NCI-H748 treated with DMSO at 0.1 percent for 48 hours (cell line): Measurements from ENCODE around the gene GOLGA6L9.
"Not testable (repeated sequence)": the region's sequence is repeated elsewhere in the genome, so short reads cannot be mapped to it uniquely, and the experiment has no call there.

Experiments
- DNase-seq: peaks from one replicate; lab custom pipeline; 2025; lab: John Stamatoyannopoulos, UW

The GOLGA6L9 gene, protein sequence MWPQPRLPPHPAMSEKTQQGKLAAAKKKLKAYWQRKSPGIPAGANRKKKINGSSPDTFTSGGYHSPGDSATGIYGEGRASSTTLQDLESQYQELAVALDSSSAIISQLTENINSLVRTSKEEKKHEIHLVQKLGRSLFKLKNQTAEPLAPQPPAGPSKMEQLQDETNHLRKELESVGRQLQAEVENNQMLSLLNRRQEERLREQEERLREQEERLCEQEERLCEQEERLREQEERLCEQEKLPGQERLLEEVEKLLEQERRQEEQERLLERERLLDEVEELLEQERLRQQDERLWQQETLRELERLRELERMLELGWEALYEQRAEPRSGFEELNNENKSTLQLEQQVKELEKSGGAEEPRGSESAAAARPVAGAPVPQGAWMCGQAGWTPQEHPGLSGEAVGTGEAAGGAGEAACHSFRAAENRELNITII

DNA sequence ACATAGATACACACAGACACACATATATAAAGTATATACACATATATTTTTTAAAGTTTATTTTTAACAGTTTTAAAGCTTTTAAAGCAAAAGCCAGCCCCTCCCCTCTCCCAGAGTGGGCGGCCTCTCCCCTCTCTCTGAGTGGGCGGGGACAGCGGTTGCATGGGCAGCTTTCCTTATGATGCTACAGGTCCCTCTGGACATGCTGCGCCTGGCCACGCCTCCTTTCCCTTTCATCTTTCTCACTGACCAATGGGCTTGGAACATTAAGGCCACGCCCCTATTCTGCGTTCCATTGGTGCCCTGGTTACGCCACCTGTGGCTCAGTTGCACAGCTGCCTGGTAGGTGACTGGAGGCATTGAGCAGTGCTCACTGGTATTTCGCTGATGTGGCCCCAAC is at the start of gene GOLGA6L9:
Gene GOLGA6L9, plus strand, starts transcription at position 124 of the 400 bp plus-strand sequence. Its CDS starts 264 bp downstream, at position 388.
- not testable (repeated sequence) for DNase-seq

DNA sequence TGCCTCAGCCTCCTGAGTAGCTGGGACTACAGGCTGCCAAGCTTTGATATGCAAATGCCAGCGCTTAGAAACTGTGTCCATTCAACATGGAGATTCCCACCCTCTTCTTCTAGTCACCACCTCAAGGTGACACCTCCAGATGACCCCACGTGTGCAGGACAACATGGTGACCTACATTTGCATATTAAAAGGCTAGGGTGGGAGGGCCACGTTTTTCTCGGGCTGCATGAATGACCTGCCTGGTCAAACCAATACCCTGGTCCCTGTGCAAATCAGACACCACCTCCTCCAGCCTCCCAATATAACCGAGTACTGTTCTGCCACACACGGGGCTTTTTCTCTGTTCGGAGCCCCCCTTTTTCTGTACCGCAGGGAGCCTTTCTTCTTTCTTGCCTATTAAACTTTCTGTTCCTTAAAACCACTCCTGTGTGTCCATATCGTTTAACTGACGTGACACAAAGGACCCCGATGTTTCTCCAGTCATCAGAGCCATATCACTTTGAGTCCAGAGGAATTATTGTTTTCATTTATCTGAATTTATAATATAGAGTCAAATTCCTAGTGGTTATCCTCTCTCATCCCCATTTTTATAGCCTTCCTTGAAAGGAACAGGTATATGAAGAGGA is 48.2 kb upstream of the GOLGA6L9 start:
- DNase-seq: not testable (repeated sequence)

DNA sequence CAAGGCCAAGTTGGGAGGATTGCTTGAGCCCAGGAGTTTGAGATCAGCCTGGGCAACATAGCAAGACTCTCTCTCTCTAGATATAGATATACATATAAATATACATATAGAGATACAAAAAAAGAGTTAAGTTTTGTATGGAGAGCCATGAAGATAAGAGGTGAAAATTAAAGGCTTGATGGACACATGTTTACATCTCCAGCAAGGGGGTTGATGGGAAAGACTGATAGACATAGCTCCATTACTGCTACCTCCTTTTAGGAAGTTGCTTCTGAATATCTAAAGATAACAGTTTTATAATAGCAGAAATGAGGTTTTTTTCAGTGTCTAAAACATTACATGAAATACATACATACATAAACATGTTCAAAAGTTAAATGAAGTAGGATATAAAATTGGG is 42.4 kb upstream of the GOLGA6L9 start:
- DNase-seq: not testable (repeated sequence)

DNA sequence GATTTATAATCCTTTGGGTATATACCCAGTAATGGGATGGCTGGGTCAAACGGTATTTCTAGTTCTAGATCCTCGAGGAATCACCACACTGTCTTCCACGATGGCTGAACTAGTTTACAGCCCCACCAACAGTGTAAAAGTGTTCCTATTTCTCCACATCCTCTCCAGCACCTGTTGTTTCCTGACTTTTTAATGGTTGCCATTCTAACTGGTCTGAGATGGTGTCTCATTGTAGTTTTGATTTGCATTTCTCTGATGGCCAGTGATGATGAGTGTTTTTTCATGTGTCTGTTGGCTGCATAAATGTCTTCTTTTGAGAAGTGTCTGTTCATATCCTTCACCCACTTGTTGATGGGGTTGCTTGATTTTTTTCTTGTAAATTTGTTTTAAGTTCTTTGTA is 39.5 kb upstream of the GOLGA6L9 start:
- DNase-seq: not testable (repeated sequence)

DNA sequence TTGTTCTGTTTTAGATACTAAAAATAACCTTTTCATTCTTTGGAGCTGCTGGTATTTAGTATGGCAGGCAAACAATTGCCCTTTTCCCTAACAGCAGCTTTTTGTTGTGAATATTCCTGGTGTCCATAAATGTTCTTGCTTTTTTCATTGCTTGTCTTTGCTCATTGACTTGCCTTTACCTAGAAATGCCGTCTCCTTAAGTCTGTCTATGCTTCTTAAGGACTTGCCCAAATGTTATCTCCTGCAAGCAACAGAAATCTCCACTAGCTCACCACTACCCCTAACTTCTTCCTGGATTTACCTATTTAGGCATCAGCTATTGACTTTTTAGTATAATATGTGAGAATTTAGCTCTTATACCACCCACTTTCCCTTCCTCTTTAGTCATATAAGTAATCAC is 37.5 kb upstream of the GOLGA6L9 start:
- not testable (repeated sequence) for DNase-seq

DNA sequence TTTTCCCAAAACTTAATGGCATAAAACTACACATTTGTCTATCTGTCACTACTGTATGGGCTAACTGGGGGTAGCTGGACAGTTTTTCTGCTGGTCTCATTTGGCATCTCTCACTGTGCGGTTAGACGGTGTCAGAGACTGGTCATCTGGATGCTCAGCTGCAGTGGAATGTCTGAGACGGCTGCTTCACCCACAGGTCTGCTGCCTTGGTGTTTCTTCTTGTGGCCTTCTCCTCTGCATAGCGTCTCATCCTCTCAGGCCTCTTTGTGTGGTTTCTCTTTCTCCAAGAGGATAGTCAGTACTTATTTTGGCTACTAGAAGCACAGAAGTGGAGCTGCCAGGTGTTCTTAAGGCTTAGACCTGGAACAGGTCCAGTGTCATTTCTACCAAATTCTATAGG is 35.9 kb upstream of the GOLGA6L9 start:
- DNase-seq: no peak

DNA sequence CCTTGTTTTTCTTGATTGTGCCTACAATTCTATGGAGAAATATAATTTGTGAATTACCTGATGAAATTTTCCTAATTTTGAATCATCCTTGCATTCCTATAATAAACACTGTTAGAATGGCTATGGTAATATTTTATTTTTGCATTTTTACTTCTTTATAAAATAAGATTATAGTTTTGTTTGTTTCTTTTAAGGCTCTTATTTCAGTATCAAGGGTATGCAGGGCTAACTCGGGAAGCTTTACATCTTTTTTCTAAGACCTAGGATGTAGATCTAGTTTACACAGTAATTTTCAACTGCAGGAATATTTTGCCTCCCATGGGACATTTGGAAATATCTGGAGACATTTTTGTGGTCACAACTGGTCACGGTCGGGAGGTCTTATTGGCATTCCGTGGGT is 33.8 kb upstream of the GOLGA6L9 start:
- DNase-seq: not testable (repeated sequence)

DNA sequence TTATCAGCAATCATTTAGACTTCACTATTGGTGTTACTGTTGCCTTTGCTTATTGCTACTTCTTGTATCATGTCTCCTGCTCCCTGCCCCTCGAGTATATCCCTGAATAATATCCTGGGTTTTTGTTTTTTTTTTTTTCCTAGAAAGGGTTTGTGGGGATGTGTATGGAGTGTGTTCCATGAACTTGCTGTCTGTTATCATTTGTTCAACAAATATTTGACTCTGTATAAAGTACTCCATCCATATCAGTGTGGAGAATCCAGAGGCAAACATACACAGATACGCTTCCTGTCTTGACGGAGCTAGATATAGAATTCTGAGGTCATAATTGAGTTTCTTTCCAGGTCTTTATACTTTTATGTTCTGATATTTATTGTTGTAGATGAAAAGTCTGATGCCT is 31.8 kb upstream of the GOLGA6L9 start:
- DNase-seq: no peak

DNA sequence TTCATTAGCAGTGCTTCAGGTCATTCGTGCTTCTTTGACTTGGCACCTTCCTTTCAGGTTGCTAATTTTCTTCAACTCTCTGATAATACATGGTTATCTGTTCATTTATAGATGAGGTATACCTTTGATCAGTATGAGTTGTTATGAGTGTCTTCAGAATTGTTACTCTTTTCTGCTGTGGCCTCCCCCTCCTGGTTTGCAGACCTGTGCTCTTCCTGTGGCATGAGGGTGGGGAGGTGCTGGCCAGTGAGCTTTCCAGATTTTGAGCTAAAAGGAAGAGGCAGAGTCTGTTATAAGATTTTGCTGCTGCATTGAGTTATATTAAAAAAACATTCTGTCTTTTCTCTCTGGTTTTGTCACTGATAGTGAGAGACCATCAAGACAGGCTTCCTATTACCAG is 30.8 kb upstream of the GOLGA6L9 start:
- no peak for DNase-seq

DNA sequence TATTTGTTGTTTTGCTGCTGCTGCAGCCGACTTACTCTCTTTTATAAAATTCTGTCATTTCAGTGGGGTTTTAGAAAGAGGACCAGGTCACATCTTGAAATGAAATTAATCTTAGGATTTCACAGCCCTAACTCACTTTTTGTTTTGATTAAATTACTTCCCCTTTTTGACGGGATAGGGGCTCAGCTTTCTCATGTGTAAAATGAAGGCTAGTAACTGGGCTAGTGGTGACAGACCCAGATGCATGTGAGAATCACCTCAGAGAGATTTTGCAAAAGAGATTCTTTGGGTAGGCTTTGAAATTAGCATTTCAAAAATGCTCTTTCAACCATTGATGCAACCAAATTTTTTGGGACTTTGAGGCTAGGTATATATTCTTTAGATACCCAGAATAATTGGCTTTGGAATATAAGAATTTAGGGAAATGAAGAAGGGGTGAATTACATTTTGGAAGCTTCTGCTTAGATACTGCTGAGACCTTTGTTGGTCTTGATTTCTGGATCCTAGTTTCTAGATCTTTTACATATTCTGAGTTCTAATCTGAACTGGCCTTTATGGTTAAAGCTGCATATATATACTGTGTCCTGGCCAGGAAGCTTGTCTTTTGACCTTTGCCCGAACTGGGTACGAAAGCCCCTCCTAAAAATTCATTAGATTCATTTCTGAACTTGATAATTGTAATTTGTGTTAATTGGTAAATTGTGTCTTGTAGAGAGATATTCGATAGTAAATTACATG is 30.1 kb upstream of the GOLGA6L9 start:
- DNase-seq: not testable (repeated sequence)

DNA sequence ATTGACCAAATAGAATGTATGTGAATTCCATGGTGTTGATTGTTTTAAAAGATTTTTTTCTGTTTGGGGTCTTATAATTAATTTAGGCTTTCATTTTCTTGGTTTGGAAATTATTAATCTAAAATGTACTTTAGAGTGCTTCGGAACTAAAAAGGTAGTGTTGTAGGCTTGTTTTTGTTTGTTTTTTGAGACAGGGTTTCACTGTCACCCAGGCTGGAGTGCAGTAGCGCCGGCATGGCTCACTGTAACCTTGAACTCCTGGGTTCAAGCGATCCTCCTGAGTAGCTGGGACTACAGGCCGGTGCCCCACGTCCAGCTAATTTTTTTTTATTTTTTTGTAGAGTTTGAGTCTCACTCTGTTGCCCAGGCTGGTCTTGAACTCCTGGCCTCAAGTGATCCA is 27.7 kb upstream of the GOLGA6L9 start:
- not testable (repeated sequence) for DNase-seq

DNA sequence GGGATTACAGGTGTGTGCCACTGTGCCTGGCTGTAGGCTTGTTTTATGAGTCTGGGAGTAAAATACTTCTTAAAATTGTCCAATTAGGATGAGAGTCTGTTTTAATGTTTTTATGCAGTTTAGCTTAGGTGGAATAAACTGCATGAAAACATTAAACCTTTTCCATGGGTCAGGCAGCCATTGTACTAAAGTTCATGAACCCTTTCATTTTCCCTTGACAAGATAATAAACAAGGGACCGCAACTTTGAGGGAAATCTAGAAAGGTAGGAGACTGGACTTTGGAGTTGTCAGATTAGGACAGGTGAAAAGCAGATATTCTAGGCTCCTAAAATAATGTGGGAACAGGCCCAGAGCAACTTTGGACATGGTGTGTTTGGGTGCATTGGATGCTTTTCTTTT is 27.3 kb upstream of the GOLGA6L9 start:
- DNase-seq: not testable (repeated sequence)

DNA sequence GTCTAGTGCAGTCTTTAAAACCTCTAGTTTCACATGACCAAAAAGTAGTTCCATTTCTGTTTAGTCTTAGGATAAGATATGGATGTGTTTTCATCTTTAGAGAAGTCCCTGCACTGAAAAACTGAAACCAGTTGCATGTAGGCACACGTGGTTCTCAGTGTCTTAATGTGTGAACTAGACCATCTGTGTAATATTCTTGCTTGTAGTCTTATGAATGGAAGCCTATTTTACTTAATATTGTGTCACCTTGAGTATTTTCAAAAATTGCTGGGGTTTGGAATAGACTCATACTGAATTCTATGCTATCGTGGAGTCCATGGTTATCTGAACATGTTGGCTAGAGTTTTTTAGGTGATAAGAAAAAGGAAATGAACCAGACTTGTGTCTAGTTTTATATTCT is 23.4 kb upstream of the GOLGA6L9 start:
- not testable (repeated sequence) for DNase-seq

DNA sequence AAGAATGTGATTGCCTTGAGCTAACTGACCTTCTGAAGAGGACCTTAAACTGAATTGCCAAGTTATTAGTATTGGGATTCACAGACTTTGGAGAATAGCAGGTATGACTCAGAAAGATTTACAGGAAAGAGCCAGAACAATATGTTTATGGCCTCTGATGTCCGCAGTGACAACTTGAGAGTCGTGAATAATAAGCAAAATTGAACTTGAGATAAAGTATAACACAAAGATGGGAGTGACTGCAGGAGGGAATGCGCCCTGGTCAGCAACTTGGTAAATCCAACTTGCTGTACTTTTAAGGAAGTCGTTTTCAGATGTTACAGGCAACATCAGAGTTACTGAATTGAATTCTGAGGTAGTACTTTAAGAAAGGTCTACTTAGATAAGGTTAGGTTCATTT is 19.3 kb upstream of the GOLGA6L9 start:
- not testable (repeated sequence) for DNase-seq

DNA sequence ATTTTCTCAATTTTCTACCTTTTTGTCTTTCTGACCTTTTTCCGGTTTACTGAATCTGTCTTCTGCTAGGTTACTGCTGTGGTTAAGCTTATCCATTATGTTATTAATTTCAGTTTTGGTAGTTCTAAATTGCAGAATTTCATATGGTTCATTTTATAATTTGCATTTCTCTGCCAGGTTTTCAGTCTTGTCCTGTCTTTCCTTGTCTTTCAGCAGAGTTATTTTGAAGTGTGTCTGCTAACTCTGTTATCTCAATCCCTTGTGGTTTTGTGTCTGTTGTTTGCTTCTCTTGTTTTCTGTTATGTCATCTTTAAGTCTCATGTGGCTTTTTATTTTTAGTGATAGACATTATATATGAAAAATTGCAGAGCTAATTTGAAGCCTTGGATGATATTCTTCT is 18.0 kb upstream of the GOLGA6L9 start:
- not testable (repeated sequence) for DNase-seq

DNA sequence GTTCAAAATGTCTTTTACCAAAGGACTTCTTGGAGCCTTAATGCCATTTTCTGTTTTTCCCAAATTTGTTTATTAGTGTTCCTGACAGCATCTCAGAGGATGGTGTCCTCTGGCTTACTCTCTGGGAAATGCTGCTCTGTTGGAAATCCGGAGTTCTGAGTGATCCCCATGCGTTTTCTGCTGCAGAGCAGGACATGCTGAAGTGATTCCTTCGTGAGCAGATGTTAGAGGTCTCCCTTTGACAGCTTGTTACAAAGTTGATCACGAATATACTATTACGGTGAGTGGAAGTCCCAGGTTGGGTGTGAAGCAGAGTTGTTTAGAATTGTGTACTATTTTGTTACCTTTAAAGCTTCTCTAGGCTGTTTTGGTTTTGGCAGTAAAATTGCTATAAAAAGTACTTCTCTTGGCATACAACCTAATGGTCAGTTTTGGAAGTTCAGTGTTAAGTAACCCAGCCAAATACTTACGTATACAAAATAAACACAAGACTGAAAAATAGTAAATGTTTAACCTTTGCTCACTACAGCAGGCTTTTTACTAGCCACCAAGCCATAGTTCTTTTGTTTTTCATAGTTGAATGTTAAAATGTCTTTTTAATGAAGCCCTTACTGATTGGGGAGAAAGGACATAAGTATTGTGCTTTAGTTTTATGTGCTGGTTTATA is 15.0 kb upstream of the GOLGA6L9 start:
- not testable (repeated sequence) for DNase-seq

DNA sequence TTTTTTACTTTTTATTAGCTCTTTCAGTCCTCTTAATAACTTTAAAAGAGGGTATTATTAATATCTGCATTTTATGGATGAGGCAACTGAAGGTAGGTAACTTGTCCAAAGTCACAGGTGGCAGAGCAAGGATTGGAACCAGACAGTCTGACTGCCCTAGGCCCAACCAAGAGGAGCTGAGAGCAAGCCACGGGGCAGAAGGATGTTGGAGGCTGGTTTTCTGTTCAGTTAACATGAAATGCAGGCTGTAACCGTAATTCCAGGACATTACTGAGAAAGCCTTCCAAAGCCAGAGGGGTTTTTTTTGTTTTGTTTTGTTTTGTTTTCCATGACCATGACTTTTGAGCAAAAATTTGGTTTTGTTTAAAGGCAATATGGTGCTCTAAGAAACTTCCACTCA is 9.1 kb upstream of the GOLGA6L9 start:
- DNase-seq: not testable (repeated sequence)

DNA sequence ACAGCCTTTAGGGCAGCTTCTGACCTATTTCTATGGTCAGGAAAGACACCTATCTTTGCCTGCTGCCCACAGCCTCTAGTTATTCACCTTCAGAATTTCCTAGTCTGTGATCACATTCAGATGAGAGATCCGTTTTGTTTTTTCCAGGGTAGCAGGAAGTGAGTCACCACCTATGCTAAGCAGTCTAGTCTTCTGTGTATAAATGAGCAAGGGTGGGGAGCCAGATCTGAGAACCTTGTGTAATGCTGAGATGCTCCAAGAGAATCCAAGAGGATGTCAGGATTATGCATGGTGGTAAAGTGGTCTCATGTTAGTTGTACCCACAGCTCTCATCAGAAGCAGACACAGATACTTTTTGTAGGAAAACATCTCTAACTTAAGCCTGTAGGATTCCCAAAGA is 8.7 kb upstream of the GOLGA6L9 start:
- not testable (repeated sequence) for DNase-seq

DNA sequence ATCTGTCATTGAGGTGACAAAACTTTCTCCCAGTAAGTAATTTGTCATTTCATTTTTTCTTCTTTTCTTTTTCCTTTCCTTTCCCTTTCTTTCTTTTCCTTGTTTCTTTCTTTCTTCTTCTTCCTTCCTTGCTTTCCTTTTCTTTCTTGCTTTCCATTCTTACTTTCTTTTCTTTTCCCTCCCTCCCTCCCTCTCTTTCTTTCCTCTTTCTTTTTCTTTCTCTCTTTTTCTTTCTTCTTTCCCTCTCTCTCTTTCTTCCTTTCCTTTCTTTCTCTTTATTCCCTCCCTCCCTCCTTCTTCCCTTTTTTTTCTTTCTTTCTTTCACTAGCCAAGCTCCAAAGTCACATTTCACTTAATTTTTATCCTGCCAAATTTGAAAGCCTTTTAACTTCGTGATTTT is 2.5 kb upstream of the GOLGA6L9 start:
- not testable (repeated sequence) for DNase-seq

DNA sequence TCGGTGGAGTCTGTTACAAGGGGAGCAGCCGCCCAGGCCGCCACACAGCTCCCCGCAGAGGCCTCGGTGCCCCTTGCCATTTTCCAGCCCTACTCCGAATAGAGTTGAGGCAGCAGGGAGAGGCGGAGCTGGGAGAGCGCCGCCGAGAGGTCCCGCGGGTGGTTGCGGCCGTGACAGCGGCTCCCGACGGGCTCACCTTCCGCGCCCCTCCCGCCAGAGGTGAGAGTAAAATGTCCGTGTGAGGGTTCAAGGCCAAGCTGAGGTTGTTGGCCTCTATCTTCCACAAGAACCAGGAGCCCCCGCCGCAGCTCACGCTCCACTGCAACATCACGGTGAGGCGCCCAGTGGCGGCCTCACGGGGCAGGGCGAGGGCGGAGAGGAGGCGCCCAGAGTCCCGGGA is 15.8 kb downstream of the GOLGA6L9 start:
- not testable (repeated sequence) for DNase-seq

DNA sequence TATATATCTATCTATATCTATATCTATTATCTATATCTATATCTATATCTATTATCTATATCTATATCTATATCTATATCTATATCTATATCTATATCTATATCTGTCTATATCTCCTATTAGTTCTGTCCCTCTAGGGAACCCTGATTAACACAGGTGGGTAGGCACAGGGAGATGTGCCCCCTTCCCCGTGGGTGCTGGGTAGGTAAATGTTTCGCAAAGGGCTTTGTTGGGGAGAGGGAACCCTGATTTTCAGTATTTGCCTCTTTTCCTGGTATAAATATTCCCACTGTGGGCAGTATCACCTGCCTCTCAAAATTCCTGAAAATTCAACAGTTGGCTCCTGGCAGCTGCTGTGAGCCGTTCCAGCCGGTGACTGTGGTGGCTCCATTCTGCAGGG is 27.7 kb downstream of the GOLGA6L9 start:
- not testable (repeated sequence) for DNase-seq

DNA sequence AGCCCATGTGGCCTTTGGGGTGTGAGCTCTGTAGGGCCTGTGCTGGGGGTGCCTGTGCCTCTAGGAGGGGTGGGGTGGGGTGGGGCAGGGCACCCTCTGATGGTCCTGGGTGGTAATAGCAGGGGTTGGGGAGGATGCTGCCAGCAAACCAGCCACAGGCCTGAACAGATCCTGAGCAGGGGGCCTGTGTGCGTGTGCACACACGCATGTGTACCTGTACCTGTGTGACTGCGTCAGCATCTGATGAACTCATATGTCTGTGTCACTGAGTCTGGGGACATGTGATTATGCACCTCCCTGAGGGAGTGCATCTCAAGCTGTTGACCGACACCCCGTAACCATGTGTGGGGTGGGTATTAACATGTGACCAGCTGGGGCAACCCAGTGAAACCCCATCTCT is 36.0 kb downstream of the GOLGA6L9 start:
- DNase-seq: not testable (repeated sequence)
